Right lobe of liver (tissue), 4 donors: Measurements from ENCODE around the gene GYPB.
"Not testable (repeated sequence)": the region's sequence is repeated elsewhere in the genome, so short reads cannot be mapped to it uniquely, and the experiment has no call there.

Experiments used
- POLR2A ChIP-seq: fragments of 450-650 bp; IDR thresholded peaks from one replicate; pipeline ENCODE4 v1.6.1; 2017; ENCODE audit warnings: antibody characterized with exemption, mild to moderate bottlenecking
- TF ChIP-seq, protein P1 (sequence below), 4 donors: fragments of 200-600 bp in 3 of 4; fragments of 450-650 bp in 1 of 4; IDR thresholded peaks; one replicate each; pipeline versions ENCODE4 v1.5.1 to v1.8.0; 2016 to 2022; ENCODE audit warnings: antibody characterized with exemption in 4 of 4, mild to moderate bottlenecking in 2 of 4
- donor health status: DM: no; HTN: no; CAD: no.
- donor health status: DM: no; HTN: no; CAD: no.
- donor health status: DM: no; HTN: yes; CAD: no.

DNA sequence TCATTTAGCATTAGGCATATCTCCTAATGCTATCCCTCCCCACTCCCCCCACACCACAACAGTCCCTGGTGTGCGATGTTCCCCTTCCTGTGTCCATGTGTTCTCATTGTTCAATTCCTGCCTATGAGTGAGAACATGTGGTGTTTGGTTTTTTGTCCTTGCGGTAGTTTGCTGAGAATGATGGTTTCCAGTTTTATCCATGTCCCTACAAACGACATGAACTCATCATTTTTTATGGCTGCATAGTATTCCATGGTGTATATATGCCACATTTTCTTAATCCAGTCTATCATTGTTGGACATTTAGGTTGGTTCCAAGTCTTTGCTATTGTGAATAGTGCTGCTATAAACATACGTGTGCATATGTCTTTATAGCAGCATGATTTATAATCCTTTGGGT is 7.5 kb upstream of the GYPB start:
- TF ChIP-seq, protein P1, sequence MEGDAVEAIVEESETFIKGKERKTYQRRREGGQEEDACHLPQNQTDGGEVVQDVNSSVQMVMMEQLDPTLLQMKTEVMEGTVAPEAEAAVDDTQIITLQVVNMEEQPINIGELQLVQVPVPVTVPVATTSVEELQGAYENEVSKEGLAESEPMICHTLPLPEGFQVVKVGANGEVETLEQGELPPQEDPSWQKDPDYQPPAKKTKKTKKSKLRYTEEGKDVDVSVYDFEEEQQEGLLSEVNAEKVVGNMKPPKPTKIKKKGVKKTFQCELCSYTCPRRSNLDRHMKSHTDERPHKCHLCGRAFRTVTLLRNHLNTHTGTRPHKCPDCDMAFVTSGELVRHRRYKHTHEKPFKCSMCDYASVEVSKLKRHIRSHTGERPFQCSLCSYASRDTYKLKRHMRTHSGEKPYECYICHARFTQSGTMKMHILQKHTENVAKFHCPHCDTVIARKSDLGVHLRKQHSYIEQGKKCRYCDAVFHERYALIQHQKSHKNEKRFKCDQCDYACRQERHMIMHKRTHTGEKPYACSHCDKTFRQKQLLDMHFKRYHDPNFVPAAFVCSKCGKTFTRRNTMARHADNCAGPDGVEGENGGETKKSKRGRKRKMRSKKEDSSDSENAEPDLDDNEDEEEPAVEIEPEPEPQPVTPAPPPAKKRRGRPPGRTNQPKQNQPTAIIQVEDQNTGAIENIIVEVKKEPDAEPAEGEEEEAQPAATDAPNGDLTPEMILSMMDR (IDR thresholded peaks at IDR 0.05), result not testable (repeated sequence)
- TF ChIP-seq POLR2A, result not testable (repeated sequence)
